CD8-positive, alpha-beta memory T cell (primary cell): ENCODE measurements around the gene HELZ2. TPM values are rescaled to one million over a fixed set of nuclear protein-coding genes. Genes with fewer than 3 reads are reported as not detected.

ENCODE experiments used
- CTCF ChIA-PET: fragments of 350-600 bp; sonication (Branson Sonifier 250); formaldehyde crosslinking; loops from one replicate; lab custom pipeline; 2021; ENCODE audit warnings: antibody characterized with exemption; lab: Charles Lee
- POLR2A ChIA-PET: fragments of 350-600 bp; sonication (Branson Sonifier 250); formaldehyde crosslinking; loops from one replicate; lab custom pipeline; 2021; ENCODE audit warnings: antibody characterized with exemption; lab: Charles Lee
- DNase-seq, 5 donors: peaks; one replicate each; pipeline versions ENCODE4 v3.0.0 to v3.0.0-alpha.2; 2020 to 2022; ENCODE audit warnings: mixed read lengths in 1 of 5
- H3K27ac ChIP-seq: one replicate; pipeline ENCODE4 v1.7.0; 2013; ENCODE audit warnings: low read depth, mild to moderate bottlenecking, low read length, moderate library complexity
- H3K27me3 ChIP-seq: 2 replicates; pipeline ENCODE4 v1.7.0; 2013; ENCODE audit warnings: low read length, mild to moderate bottlenecking; ENCODE audit not compliant: insufficient read depth, poor library complexity, severe bottlenecking
- H3K36me3 ChIP-seq: 2 replicates; pipeline ENCODE4 v1.7.0; 2013; ENCODE audit warnings: mild to moderate bottlenecking, low read length, moderate library complexity; ENCODE audit not compliant: insufficient read depth
- H3K4me1 ChIP-seq: 2 replicates; pipeline ENCODE4 v1.7.0; 2013; ENCODE audit warnings: mild to moderate bottlenecking, low read length, moderate library complexity; ENCODE audit not compliant: insufficient read depth
- H3K4me3 ChIP-seq: 2 replicates; pipeline ENCODE4 v1.7.0; 2013; ENCODE audit warnings: mild to moderate bottlenecking, low read length
- H3K9me3 ChIP-seq: 2 replicates; pipeline ENCODE4 v1.7.0; 2013; ENCODE audit warnings: mild to moderate bottlenecking, low read length
- H3K27ac Mint-ChIP-seq, 8 donors: one replicate each; pipeline ENCODE4 v1.8.0; 2020 to 2021; ENCODE audit warnings: mixed read lengths in 8 of 8, mild to moderate bottlenecking in 6 of 8, inconsistent platforms in 3 of 8, moderate library complexity in 3 of 8
- H3K27me3 Mint-ChIP-seq, 2 donors: one replicate each; pipeline ENCODE4 v1.8.0; 2020 to 2021; ENCODE audit warnings: mixed read lengths in 2 of 2, mild to moderate bottlenecking in 1 of 2, moderate library complexity in 1 of 2
- H3K36me3 Mint-ChIP-seq, 3 donors: one replicate each; pipeline ENCODE4 v1.8.0; 2020 to 2021; ENCODE audit warnings: mixed read lengths in 3 of 3, inconsistent platforms in 1 of 3, mild to moderate bottlenecking in 1 of 3
- H3K4me1 Mint-ChIP-seq, 3 donors: one replicate each; pipeline ENCODE4 v1.8.0; 2020 to 2021; ENCODE audit warnings: mixed read lengths in 3 of 3, inconsistent platforms in 1 of 3, mild to moderate bottlenecking in 1 of 3
- H3K4me3 Mint-ChIP-seq, 7 donors: one replicate each; pipeline ENCODE4 v1.8.0; 2020 to 2021; ENCODE audit warnings: mixed read lengths in 7 of 7, mild to moderate bottlenecking in 6 of 7, moderate library complexity in 4 of 7, inconsistent platforms in 2 of 7
- H3K9me3 Mint-ChIP-seq, 5 donors: one replicate each; pipeline ENCODE4 v1.8.0; 2020 to 2022; ENCODE audit warnings: mixed read lengths in 5 of 5, mild to moderate bottlenecking in 3 of 5, moderate library complexity in 2 of 5, inconsistent platforms in 1 of 5
- polyA plus RNA-seq: library from polyadenylated mRNA; unstranded; fragments of 300-500 nt; fragmentation: Illumina TruSeq; gene quantifications from one replicate; pipeline ENCODE4 v1.2.3, GENCODE V29; 2021
- total RNA-seq, 2 experiments: library from RNA; stranded (reverse); gene quantifications; one replicate each; pipeline ENCODE4 v1.2.3, GENCODE V29; 2021

The HELZ2 gene
- total and polyA plus RNA-seq, 3 experiments from 2014 or later: 7.4 to 9.8 (median 8.7) TPM

DNA sequence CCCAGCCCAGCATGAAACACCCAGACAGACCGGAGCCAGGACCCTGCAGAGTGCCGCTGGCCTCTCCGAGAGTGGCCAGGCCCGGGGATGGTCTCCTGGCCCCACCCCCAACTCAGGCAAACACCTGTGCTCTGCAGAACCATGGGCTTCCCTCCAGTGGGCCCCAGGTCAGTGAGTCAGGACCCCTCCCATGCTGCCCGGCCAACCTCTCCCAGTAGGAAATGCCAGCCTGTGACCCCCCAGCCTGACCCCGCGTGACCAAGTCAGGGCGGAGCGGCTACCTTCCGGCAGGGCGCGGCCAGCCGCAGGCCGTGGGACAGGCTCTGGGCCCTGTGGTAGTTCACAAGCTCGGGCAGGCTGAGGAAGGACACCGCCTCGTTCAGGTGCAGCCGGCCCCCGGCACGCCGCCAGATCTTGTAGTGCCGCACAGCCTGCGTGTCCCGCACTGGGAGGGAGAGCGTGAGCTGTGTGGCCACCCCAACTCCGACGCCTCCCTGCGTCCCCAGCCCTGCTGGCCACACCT is 40.1 kb downstream of the HELZ2 start:
- Histone ChIP-seq H3K27ac (no peak overlapping the region), H3K27me3 (no peaks in the 10 kb centered on the region), H3K9me3 (no peaks in the 10 kb centered on the region), H3K36me3 (no peaks in the 10 kb centered on the region), H3K4me1 (peaks cover 22% of the 10 kb centered on the region), H3K4me3 (no peak overlapping the region)
- Mint-ChIP-seq H3K9me3 (no peaks in the 10 kb centered on the region), H3K36me3 (peaks cover 0 to 1% (median 0%) of the 10 kb centered on the region in 3 donors), H3K4me3 (no peak overlapping the region), H3K27me3 (peaks cover 0 to 1% of the 10 kb centered on the region in 2 donors), H3K4me1 (peaks cover 3 to 18% (median 5%) of the 10 kb centered on the region in 3 donors), H3K27ac (no peak overlapping the region)
- CTCF ChIA-PET: interaction anchor here (1.1 kb wide), 1 partner anchor 11 kb away, joined by 3 read pairs; no protein-coding TSS in a partner anchor
- DNase-seq: peak in 1 of 5 donors; percentile 47
- POLR2A ChIA-PET: interaction anchor here (0.7 to 0.9 kb wide), 2 partner anchors 11 to 265 kb away, joined by 3 read pairs; no protein-coding TSS in a partner anchor

DNA sequence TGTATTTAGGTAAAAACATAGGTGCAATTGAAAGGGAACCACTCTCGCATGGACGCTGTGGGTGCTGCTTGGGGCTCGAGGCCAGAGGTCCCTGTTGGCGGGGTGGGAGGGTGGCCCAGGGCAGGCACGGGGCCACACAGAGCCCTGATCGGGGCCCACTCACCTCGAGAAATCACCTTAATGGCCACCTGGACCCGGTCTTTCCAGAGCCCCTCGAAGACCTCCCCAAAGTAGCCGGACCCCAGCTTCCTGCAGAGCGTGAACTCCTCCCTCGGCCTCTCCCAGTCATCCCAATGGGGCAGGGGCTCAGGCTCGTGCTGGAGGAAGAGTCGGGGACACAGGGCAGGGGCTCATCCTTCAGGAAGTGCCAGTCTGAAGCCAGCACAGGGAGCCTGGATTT is 40.7 kb downstream of the HELZ2 start:
- no peaks in the 10 kb centered on the region for H3K27me3 ChIP-seq
- H3K27me3 Mint-ChIP-seq: peaks cover 0 to 1% of the 10 kb centered on the region in 2 donors
- H3K9me3 Mint-ChIP-seq: no peaks in the 10 kb centered on the region
- no peak overlapping the region for H3K27ac Mint-ChIP-seq
- H3K4me3 Mint-ChIP-seq: no peak overlapping the region
- H3K4me1 Mint-ChIP-seq: peaks cover 3 to 14% (median 5%) of the 10 kb centered on the region in 3 donors
- ChIA-PET CTCF (no interaction called here), POLR2A (interaction anchor here (0.7 kb wide), 1 partner anchor 266 kb away, joined by 3 read pairs; no protein-coding TSS in a partner anchor)
- no peak overlapping the region for H3K4me3 ChIP-seq
- H3K9me3 ChIP-seq: no peaks in the 10 kb centered on the region
- no peak overlapping the region for H3K27ac ChIP-seq
- peaks cover 0 to 1% (median 0%) of the 10 kb centered on the region in 3 donors for H3K36me3 Mint-ChIP-seq
- H3K36me3 ChIP-seq: no peaks in the 10 kb centered on the region
- DNase-seq: no peak
- peaks cover 16% of the 10 kb centered on the region for H3K4me1 ChIP-seq

DNA sequence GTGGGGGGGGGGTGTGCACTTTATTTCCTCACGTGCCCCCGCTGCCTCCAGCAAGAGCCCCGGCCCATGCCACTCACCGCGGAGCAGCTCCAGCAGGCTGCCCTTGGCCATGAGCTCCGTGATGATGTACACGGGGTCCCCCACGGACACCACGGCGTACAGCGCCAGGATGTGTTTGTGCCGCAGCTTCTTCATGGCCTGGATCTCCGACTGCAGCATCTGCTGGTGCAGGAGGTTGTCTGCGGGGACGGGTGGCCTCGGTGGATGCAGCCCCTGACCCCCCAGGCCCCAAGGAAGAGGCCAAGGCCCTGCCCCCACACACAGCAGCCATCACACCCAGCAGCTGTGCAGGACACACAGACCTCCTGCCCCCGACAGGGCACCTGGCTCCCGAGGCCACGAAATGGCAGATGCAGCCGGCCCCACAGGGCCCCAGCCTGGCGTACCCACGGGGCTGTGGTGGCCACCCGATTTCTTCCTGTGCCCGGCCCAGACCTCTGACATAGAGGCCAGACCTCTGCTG is 41.5 kb downstream of the HELZ2 start:
- Histone ChIP-seq H3K9me3 (no peaks in the 10 kb centered on the region), H3K4me3 (no peak overlapping the region), H3K36me3 (no peaks in the 10 kb centered on the region), H3K27me3 (no peaks in the 10 kb centered on the region), H3K27ac (no peak overlapping the region), H3K4me1 (peaks cover 12% of the 10 kb centered on the region)
- POLR2A ChIA-PET: no interaction called here
- Mint-ChIP-seq H3K4me1 (peaks cover 2 to 10% (median 5%) of the 10 kb centered on the region in 3 donors), H3K27ac (peak overlapping the region in 2 of 8 donors; percentile 24 to 25), H3K36me3 (peaks cover 0 to 1% (median 0%) of the 10 kb centered on the region in 3 donors), H3K27me3 (peaks cover 0 to 1% of the 10 kb centered on the region in 2 donors), H3K4me3 (no peak overlapping the region), H3K9me3 (no peaks in the 10 kb centered on the region)
- CTCF ChIA-PET: interaction anchor here (0.8 kb wide), 1 partner anchor 10 kb away, joined by 3 read pairs; no protein-coding TSS in a partner anchor
- DNase-seq: peak in 1 of 5 donors; percentile 49

DNA sequence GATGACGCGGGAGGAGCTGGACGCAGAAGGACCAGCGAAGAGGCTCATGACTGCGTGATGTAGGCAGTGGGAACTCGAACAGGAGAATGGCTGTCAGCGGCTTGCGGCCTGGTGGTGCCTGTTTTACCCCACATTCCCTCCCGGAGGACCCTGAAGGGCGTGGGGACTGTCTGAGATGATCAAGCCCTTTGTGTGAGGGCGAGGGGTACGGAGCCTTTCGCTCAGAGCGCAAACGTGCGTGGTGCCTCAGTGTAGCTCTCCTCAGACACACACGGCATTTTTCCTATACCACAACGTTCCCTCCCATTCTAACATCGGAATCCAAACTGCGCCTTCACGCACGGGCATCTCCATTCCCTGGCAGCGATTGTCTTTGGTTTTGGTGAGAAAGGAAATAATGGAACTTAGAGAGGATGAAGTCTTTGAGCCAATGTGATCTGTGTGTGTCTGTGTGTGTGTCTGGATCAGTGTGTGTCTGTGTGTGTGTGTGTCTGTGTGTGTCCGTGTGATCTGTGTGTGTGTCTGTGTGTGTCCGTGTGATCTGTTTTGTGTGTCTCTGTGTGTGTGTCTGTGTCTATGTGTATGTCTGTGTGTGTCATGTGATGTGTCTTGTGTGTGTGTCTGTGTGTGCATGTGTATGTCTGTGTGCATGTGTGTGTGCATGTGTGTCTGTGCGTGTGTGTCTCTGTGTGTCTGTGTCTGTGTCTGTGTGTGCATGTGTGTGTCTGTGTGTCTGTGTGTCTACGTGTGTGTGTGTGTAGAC is 42.2 kb downstream of the HELZ2 start:
- H3K27me3 Mint-ChIP-seq: peaks cover 0 to 1% of the 10 kb centered on the region in 2 donors
- H3K27me3 ChIP-seq: no peaks in the 10 kb centered on the region
- H3K9me3 ChIP-seq: no peaks in the 10 kb centered on the region
- ChIA-PET POLR2A (interaction anchor here (0.6 to 1.6 kb wide), 2 partner anchors 11 to 54 kb away, joined by 4 to 6 read pairs; no protein-coding TSS in a partner anchor), CTCF (interaction anchor here (0.8 kb wide), 1 partner anchor 9 kb away, joined by 3 read pairs; no protein-coding TSS in a partner anchor)
- no peaks in the 10 kb centered on the region for H3K9me3 Mint-ChIP-seq
- no peak overlapping the region for H3K27ac ChIP-seq
- no peak overlapping the region for H3K4me3 ChIP-seq
- DNase-seq: no peak
- H3K4me1 Mint-ChIP-seq: peaks cover under 1 to 6% (median 5%) of the 10 kb centered on the region in 3 donors
- peaks cover 5% of the 10 kb centered on the region for H3K4me1 ChIP-seq
- peak overlapping the region in 2 of 8 donors; percentile 14 to 25 for H3K27ac Mint-ChIP-seq
- H3K36me3 Mint-ChIP-seq: peaks cover 0 to 1% (median 0%) of the 10 kb centered on the region in 3 donors
- H3K4me3 Mint-ChIP-seq: peak overlapping the region in 1 of 7 donors; percentile 5
- H3K36me3 ChIP-seq: no peaks in the 10 kb centered on the region

DNA sequence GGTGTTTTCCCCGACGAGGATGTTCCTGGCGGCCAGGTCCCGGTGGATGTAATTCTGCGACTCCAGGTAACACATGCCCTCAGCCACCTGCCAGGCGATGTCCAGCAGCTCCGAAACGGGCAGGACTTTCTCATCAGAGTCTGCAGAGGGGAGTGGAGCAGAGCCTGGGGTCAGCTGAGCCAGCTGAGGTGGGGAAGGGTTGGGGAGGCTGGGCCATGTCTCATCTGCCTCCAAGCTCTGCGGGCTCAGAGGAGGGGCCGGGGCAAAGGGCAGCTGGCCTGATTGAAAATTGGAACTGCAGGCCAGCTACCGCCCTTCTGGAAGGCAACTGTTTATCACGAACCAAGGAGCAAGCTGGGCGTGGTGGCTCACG is 43.3 kb downstream of the HELZ2 start:
- H3K9me3 Mint-ChIP-seq: no peaks in the 10 kb centered on the region
- CTCF ChIA-PET: interaction anchor here (1.1 kb wide), 1 partner anchor 9 kb away, joined by 3 read pairs; no protein-coding TSS in a partner anchor
- POLR2A ChIA-PET: interaction anchor here (1.6 kb wide), 1 partner anchor 10 kb away, joined by 6 read pairs; no protein-coding TSS in a partner anchor

DNA sequence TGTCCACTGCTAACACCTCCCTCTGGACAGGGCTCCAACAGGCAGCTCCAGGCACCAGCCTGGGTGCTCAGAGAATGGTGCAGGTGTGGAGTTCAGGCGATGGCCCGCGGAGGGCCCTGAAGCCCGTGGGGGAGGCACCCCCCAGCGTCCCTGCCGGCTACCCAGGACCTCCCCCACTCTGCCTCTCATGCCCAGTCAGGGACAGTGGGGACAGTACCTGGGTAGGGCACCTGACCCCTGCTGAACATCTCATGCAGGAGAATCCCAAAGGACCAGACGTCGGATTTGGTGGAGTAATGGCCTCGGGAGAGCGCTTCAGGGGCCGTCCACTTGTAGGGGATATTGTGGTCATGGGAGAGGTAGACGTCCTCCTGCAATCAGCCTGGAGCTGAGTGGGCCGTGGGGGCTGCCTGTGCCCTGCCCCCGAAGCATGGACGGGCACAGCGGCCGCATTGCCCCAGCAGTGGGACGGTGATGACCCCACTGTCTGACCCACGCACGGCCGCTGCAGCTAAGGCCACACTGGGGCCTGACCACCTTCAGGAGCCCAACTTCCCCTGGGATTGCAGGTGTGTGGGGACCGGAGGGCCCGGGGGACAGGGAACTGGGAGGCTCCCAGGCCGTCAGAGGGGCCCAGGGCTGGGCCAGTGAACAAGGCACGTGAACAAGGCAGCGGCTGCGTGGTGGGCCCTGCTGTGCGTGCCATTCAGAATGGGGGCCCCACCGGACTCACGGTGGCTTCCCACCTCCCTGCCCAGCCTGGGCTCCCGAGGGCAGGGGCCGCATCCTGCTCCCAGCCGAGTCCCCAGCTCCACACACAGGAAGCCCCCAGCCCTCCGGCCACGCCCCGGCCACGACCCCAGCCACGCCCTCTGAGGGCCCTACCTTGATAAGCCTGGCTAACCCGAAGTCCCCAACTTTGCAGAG is 43.9 kb downstream of the HELZ2 start:
- Mint-ChIP-seq H3K9me3 (no peaks in the 10 kb centered on the region), H3K27me3 (peaks cover 0 to 1% of the 10 kb centered on the region in 2 donors), H3K36me3 (peaks cover 0 to 1% (median 0%) of the 10 kb centered on the region in 3 donors), H3K27ac (no peak overlapping the region), H3K4me1 (peaks cover 0 to 5% (median 4%) of the 10 kb centered on the region in 3 donors), H3K4me3 (no peak overlapping the region)
- DNase-seq: peak in 1 of 5 donors; percentile 46
- H3K27me3 ChIP-seq: no peaks in the 10 kb centered on the region
- no peak overlapping the region for H3K27ac ChIP-seq
- no peaks in the 10 kb centered on the region for H3K4me1 ChIP-seq
- H3K9me3 ChIP-seq: no peaks in the 10 kb centered on the region
- POLR2A ChIA-PET: interaction anchor here (1.3 to 1.7 kb wide), 2 partner anchors 8 to 9 kb away, joined by 3 to 8 read pairs; partner anchors contain the start of gene PPDPF
- no peaks in the 10 kb centered on the region for H3K36me3 ChIP-seq
- CTCF ChIA-PET: interaction anchor here (1.1 to 1.7 kb wide), 2 partner anchors 7 to 8 kb away, joined by 3 to 4 read pairs; partner anchors contain the start of gene PTK6
- no peak overlapping the region for H3K4me3 ChIP-seq

More for the DNA sequence above, 43.3 kb downstream of the HELZ2 start:
- peaks cover 0 to 1% of the 10 kb centered on the region in 2 donors for H3K27me3 Mint-ChIP-seq
- H3K36me3 Mint-ChIP-seq: peaks cover 0 to 1% (median 0%) of the 10 kb centered on the region in 3 donors
- no peaks in the 10 kb centered on the region for H3K9me3 ChIP-seq
- no peaks in the 10 kb centered on the region for H3K4me1 ChIP-seq
- peaks cover 0 to 5% (median 4%) of the 10 kb centered on the region in 3 donors for H3K4me1 Mint-ChIP-seq
- no peak overlapping the region for H3K4me3 Mint-ChIP-seq
- no peak overlapping the region for H3K27ac Mint-ChIP-seq
- no peaks in the 10 kb centered on the region for H3K36me3 ChIP-seq
- no peak overlapping the region for H3K4me3 ChIP-seq
- no peak for DNase-seq
- no peak overlapping the region for H3K27ac ChIP-seq
- H3K27me3 ChIP-seq: no peaks in the 10 kb centered on the region
